Cardiac fibroblast (primary cell): ENCODE results near the gene NBPF20.
"Not testable (repeated sequence)": the region's sequence is repeated elsewhere in the genome, so short reads cannot be mapped to it uniquely, and the experiment has no call there.

Experiments used
- DNase-seq, 2 donors: peaks; one replicate each; pipeline versions ENCODE4 v3.0.0 to v3.0.0-alpha.2; 2010; ENCODE audit warnings: low read depth in 2 of 2
- H3K4me3 ChIP-seq, 2 donors: replicated peaks in 1 of 2; 1 replicate in 1 of 2; 2 replicates in 1 of 2; pipeline ENCODE4 v1.5.1; 2011; ENCODE audit warnings: low read depth in 2 of 2, low read length in 2 of 2, mild to moderate bottlenecking in 2 of 2, moderate library complexity in 1 of 2
- CTCF ChIP-seq: IDR thresholded peaks from one replicate; pipeline ENCODE4 v1.5.1; 2011; ENCODE audit warnings: low read depth, mild to moderate bottlenecking, low read length, inconsistent platforms

The NBPF20 gene

GRCh38 chr1:145425436-145426029 is at the start of gene NBPF20:
NBPF20 (minus strand) TSS chr1:145425603; CDS start chr1:145405272, 20,331 bp downstream.
- no peak for TF ChIP-seq CTCF
- peak; percentile 71 to 76 for DNase-seq

GRCh38 chr1:145474837-145475368 is 49.5 kb upstream of the NBPF20 start:
- H3K4me3 ChIP-seq, DNase-seq: not testable (repeated sequence)

More at GRCh38 chr1:145425436-145426029, at the start of gene NBPF20:
- peak within 1 kb of the TSS; percentile 61 to 63 for H3K4me3 ChIP-seq

GRCh38 chr1:145472731-145473130 is 47.3 kb upstream of the NBPF20 start:
- DNase-seq, H3K4me3 ChIP-seq: not testable (repeated sequence)

- not testable (repeated sequence) for DNase-seq
Measured at GRCh38 chr1:145471365-145471764, 46.0 kb upstream of the NBPF20 start.

GRCh38 chr1:145465405-145466144 is 40.2 kb upstream of the NBPF20 start:
- peak; percentile 83 to 96 for DNase-seq
- peak overlapping the region; percentile 39 to 43 for H3K4me3 ChIP-seq

More at GRCh38 chr1:145471365-145471764, 46.0 kb upstream of the NBPF20 start:
- not testable (repeated sequence) for H3K4me3 ChIP-seq

- DNase-seq: not testable (repeated sequence)
- peak overlapping the region; percentile 39 to 43 for H3K4me3 ChIP-seq
Measured at GRCh38 chr1:145464708-145465336, 39.4 kb upstream of the NBPF20 start.

GRCh38 chr1:145464017-145464416 is 38.6 kb upstream of the NBPF20 start:
- not testable (repeated sequence) for DNase-seq, H3K4me3 ChIP-seq

- DNase-seq, H3K4me3 ChIP-seq: not testable (repeated sequence)
Measured at GRCh38 chr1:145460684-145461083, 35.3 kb upstream of the NBPF20 start.

GRCh38 chr1:145460048-145460447 is 34.6 kb upstream of the NBPF20 start:
- DNase-seq: not testable (repeated sequence)
- H3K4me3 ChIP-seq: peak overlapping the region in 1 of 2 donors; percentile 30

GRCh38 chr1:145459591-145459990 is 34.2 kb upstream of the NBPF20 start:
- not testable (repeated sequence) for DNase-seq, H3K4me3 ChIP-seq

- H3K4me3 ChIP-seq, DNase-seq: not testable (repeated sequence)
Measured at GRCh38 chr1:145459063-145459462, 33.7 kb upstream of the NBPF20 start.

GRCh38 chr1:145454824-145455177 is 29.4 kb upstream of the NBPF20 start:
- not testable (repeated sequence) for H3K4me3 ChIP-seq, DNase-seq

GRCh38 chr1:145453873-145454823 is 28.7 kb upstream of the NBPF20 start:
- not testable (repeated sequence) for H3K4me3 ChIP-seq, DNase-seq

GRCh38 chr1:145452506-145452905 is 27.1 kb upstream of the NBPF20 start:
- not testable (repeated sequence) for DNase-seq, H3K4me3 ChIP-seq

GRCh38 chr1:145451914-145452313 is 26.5 kb upstream of the NBPF20 start:
- DNase-seq, H3K4me3 ChIP-seq: not testable (repeated sequence)

GRCh38 chr1:145445219-145445618 is 19.8 kb upstream of the NBPF20 start:
- H3K4me3 ChIP-seq, DNase-seq: not testable (repeated sequence)
